OCI-LY1 (cell line): ENCODE results near the gene SMIM1.

ENCODE experiments used
- H2AFZ ChIP-seq: fragments of 200-600 bp; sonication (generic), shearing (Covaris generic); 2 replicates; pipeline ENCODE4 v1.6.0; 2014; ENCODE audit warnings: antibody characterized with exemption, mild to moderate bottlenecking, low read length
- H3F3A ChIP-seq: fragments of 200-600 bp; sonication (generic), shearing (Covaris generic); 2 replicates; pipeline ENCODE4 v1.6.0; 2014; ENCODE audit warnings: mild to moderate bottlenecking, antibody characterized with exemption, low read length, moderate library complexity; ENCODE audit not compliant: insufficient read depth
- H3K27ac ChIP-seq: fragments of 200-600 bp; sonication (generic); 2 replicates; pipeline ENCODE4 v1.5.1; 2014; ENCODE audit warnings: low read length, mixed run types, mild to moderate bottlenecking, low read depth; ENCODE audit not compliant: poor library complexity, severe bottlenecking
- H3K27me3 ChIP-seq: fragments of 200-600 bp; sonication (generic); 2 replicates; pipeline ENCODE4 v1.6.0; 2014; ENCODE audit warnings: antibody characterized with exemption, mild to moderate bottlenecking, low read length, moderate library complexity; ENCODE audit not compliant: insufficient read depth
- H3K36me3 ChIP-seq: fragments of 200-600 bp; sonication (generic); 2 replicates; pipeline ENCODE4 v1.6.1; 2014; ENCODE audit warnings: mild to moderate bottlenecking, antibody characterized with exemption, low read length, moderate library complexity, mixed read lengths; ENCODE audit not compliant: insufficient read depth
- H3K4me1 ChIP-seq: fragments of 200-600 bp; sonication (generic); 2 replicates; pipeline ENCODE4 v1.5.1; 2014; ENCODE audit warnings: mild to moderate bottlenecking, low read length, moderate library complexity; ENCODE audit not compliant: insufficient read depth, severe bottlenecking
- H3K4me2 ChIP-seq: fragments of 200-600 bp; sonication (generic), shearing (Covaris generic); 2 replicates; pipeline ENCODE4 v1.6.1; 2014; ENCODE audit warnings: low read length
- H3K4me3 ChIP-seq: fragments of 200-600 bp; sonication (generic); 2 replicates; pipeline ENCODE4 v1.5.1; 2014; ENCODE audit warnings: low read length, low read depth, mild to moderate bottlenecking, mixed read lengths; ENCODE audit not compliant: poor library complexity, severe bottlenecking
- H3K79me2 ChIP-seq: fragments of 200-600 bp; shearing (Covaris generic); 2 replicates; pipeline ENCODE4 v1.6.1; 2016; ENCODE audit warnings: mixed run types, low read length, mixed read lengths; ENCODE audit not compliant: insufficient read depth
- H3K9ac ChIP-seq: fragments of 200-600 bp; sonication (generic), shearing (Covaris generic); 2 replicates; pipeline ENCODE4 v1.6.1; 2014; ENCODE audit warnings: mild to moderate bottlenecking, low read length, mixed read lengths
- H3K9me2 ChIP-seq: fragments of 200-600 bp; sonication (generic), shearing (Covaris generic); 2 replicates; pipeline ENCODE4 v1.6.1; 2014; ENCODE audit warnings: low read depth, mild to moderate bottlenecking, low read length, mixed read lengths
- H3K9me3 ChIP-seq: fragments of 200-600 bp; shearing (Covaris generic); 2 replicates; pipeline ENCODE4 v1.6.1; 2014; ENCODE audit warnings: low read length, mixed read lengths
- H4K20me1 ChIP-seq: fragments of 200-600 bp; sonication (generic), shearing (Covaris generic); 2 replicates; pipeline ENCODE4 v1.6.0; 2016; ENCODE audit warnings: mild to moderate bottlenecking, low read length; ENCODE audit not compliant: insufficient read depth
- EZH2 ChIP-seq: fragments of 200-600 bp; sonication (generic), shearing (Covaris generic); IDR thresholded peaks from 2 replicates; pipeline ENCODE4 v1.8.0; 2017; ENCODE audit warnings: borderline replicate concordance, mixed run types, mild to moderate bottlenecking, antibody characterized with exemption, low read length, moderate library complexity, mixed read lengths
- TF ChIP-seq, protein P1 (sequence below): fragments of 200-600 bp; sonication (generic), shearing (Covaris generic); IDR thresholded peaks from 2 replicates; pipeline ENCODE4 v1.5.1; 2017; ENCODE audit warnings: mild to moderate bottlenecking, antibody characterized with exemption, low read length, moderate library complexity, mixed read lengths

The SMIM1 gene

GRCh38 chr1:3778590-3779264, 6.2 kb downstream of the SMIM1 start:
- H3K9me2 ChIP-seq = no peaks in the 10 kb centered on the region
- no peaks in the 10 kb centered on the region for H4K20me1 ChIP-seq
- no peak for TF ChIP-seq EZH2
- TF ChIP-seq, protein P1, sequence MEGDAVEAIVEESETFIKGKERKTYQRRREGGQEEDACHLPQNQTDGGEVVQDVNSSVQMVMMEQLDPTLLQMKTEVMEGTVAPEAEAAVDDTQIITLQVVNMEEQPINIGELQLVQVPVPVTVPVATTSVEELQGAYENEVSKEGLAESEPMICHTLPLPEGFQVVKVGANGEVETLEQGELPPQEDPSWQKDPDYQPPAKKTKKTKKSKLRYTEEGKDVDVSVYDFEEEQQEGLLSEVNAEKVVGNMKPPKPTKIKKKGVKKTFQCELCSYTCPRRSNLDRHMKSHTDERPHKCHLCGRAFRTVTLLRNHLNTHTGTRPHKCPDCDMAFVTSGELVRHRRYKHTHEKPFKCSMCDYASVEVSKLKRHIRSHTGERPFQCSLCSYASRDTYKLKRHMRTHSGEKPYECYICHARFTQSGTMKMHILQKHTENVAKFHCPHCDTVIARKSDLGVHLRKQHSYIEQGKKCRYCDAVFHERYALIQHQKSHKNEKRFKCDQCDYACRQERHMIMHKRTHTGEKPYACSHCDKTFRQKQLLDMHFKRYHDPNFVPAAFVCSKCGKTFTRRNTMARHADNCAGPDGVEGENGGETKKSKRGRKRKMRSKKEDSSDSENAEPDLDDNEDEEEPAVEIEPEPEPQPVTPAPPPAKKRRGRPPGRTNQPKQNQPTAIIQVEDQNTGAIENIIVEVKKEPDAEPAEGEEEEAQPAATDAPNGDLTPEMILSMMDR = no peak
- H3K36me3 ChIP-seq = peaks cover 50% of the 10 kb centered on the region
- no peaks in the 10 kb centered on the region for H3K27me3 ChIP-seq
- peaks cover 14% of the 10 kb centered on the region for H3K4me1 ChIP-seq
- H3K79me2 ChIP-seq = no peaks in the 10 kb centered on the region
- no peak overlapping the region for H2AFZ ChIP-seq
- no peak overlapping the region for H3K9ac ChIP-seq
- H3K27ac ChIP-seq = no peak overlapping the region
- H3K4me3 ChIP-seq = no peak overlapping the region
- H3F3A ChIP-seq = no peaks in the 10 kb centered on the region
- no peak overlapping the region for H3K4me2 ChIP-seq
- H3K9me3 ChIP-seq = no peaks in the 10 kb centered on the region

DNA sequence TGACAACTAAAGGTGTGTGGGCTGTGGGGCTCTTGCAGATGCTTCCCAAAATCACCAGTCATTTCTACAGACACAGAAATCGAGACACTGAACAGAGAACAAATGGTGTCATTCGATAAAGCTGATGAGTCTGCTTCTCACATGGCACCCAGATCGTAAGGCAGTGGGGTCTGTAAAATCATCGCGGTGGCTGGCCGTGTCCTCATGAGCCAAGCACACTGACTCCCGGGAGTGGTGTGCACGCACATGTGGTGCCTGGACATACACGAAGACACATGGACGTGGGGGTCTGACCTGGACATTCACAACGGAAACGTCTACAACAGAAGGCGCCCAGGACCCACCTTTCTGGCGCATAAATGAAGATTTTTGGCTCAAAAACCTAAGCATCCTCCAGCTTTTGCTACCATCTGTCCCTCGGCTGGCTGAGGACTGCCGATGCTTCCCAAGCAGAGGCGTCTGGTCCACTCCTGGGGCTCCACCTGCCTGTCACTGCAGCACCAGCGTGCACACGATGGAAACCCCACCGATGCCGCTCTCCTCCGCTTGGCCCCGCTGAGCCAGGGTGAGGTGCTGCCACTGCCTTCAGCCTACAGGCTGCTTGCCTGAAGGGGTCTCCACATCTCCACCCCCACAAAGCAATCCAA, 6.8 kb downstream of the SMIM1 start:
- H3K9ac ChIP-seq = no peak overlapping the region
- no peak overlapping the region for H3K4me3 ChIP-seq
- H3K9me2 ChIP-seq = no peaks in the 10 kb centered on the region
- no peak for TF ChIP-seq EZH2
- TF ChIP-seq, protein P1 = no peak
- H3K36me3 ChIP-seq = peaks cover 55% of the 10 kb centered on the region
- H3K9me3 ChIP-seq = no peaks in the 10 kb centered on the region
- no peaks in the 10 kb centered on the region for H4K20me1 ChIP-seq
- H3K4me2 ChIP-seq = no peak overlapping the region
- no peaks in the 10 kb centered on the region for H3K79me2 ChIP-seq
- H3K4me1 ChIP-seq = peaks cover 14% of the 10 kb centered on the region
- no peak overlapping the region for H3K27ac ChIP-seq
- no peaks in the 10 kb centered on the region for H3F3A ChIP-seq
- no peak overlapping the region for H2AFZ ChIP-seq
- no peaks in the 10 kb centered on the region for H3K27me3 ChIP-seq

GRCh38 chr1:3779912-3780416, 7.4 kb downstream of the SMIM1 start:
- Histone ChIP-seq H3F3A (no peaks in the 10 kb centered on the region), H3K9me3 (no peaks in the 10 kb centered on the region), H3K27me3 (no peaks in the 10 kb centered on the region), H2AFZ (no peak overlapping the region), H3K27ac (no peak overlapping the region), H3K36me3 (peaks cover 60% of the 10 kb centered on the region), H3K4me2 (no peak overlapping the region), H3K79me2 (no peaks in the 10 kb centered on the region), H4K20me1 (no peaks in the 10 kb centered on the region), H3K9me2 (no peaks in the 10 kb centered on the region), H3K4me1 (peaks cover 14% of the 10 kb centered on the region), H3K4me3 (no peak overlapping the region), H3K9ac (no peak overlapping the region)
- TF ChIP-seq, protein P1 = no peak
- no peak for TF ChIP-seq EZH2
